Activated CD4-positive, alpha-beta T cell treated with anti-CD3 and anti-CD28 coated beads, Interleukin-2, amount 10 ng/mL, durations not matched to agents 24 days and 14 days (primary cell): ENCODE results near the gene CLEC6A. TPM values are rescaled to one million over a fixed set of nuclear protein-coding genes. Genes with fewer than 3 reads are reported as not detected.
A peak's percentile ranks its signal among the peaks of the same experiment; 100 is the strongest.
"Not testable (repeated sequence)": the region's sequence is repeated elsewhere in the genome, so short reads cannot be mapped to it uniquely, and the experiment has no call there.

ENCODE experiments used
- DNase-seq: peaks from one replicate; pipeline ENCODE4 v3.0.0; 2022
- H3K27ac Mint-ChIP-seq: one replicate; pipeline ENCODE4 v1.8.0; 2022; ENCODE audit warnings: mild to moderate bottlenecking, mixed read lengths
- H3K27me3 Mint-ChIP-seq: one replicate; pipeline ENCODE4 v1.8.0; 2022; ENCODE audit warnings: mixed read lengths
- H3K36me3 Mint-ChIP-seq: one replicate; pipeline ENCODE4 v1.8.0; 2022; ENCODE audit warnings: low read depth, mild to moderate bottlenecking, mixed read lengths
- H3K4me1 Mint-ChIP-seq: one replicate; pipeline ENCODE4 v1.8.0; 2021; ENCODE audit warnings: mixed read lengths
- H3K4me3 Mint-ChIP-seq: one replicate; pipeline ENCODE4 v1.8.0; 2022; ENCODE audit warnings: mild to moderate bottlenecking, moderate library complexity, mixed read lengths
- H3K9me3 Mint-ChIP-seq: one replicate; pipeline ENCODE4 v1.8.0; 2021; ENCODE audit warnings: mixed read lengths
- intact Hi-C: fragments of 100-400 bp; cut with micrococcal nuclease; formaldehyde crosslinking; loops from one replicate; pipeline ENCODE4 v1.15.1; 2023
- total RNA-seq: library from RNA; stranded (reverse); gene quantifications from 2 replicates; pipeline ENCODE4 v1.2.3, GENCODE V29; 2022

Gene CLEC6A
- total RNA-seq, 1 donor from 2014 or later: not detected

DNA sequence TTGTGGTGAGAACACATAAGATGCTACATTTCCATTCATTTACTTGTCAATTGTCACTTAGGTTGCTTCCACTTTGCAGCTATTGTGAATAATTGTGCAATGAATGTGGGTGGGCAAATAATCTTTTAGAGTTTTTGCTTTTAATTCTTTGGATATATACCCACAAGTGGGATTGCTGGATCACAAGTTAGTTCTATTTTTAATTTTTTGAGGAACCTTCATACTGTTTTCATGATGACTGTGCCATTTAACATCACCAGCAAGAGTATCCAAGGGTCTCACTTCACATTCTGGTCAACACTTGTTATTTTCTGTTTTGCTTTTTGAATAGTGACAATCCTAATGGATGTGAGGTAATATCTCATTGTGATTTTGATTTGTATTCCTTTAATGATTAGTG lies 10.5 kb downstream of the CLEC6A start:
- Mint-ChIP-seq H3K4me1 (no peaks in the 10 kb centered on the region), H3K27ac (no peak overlapping the region), H3K9me3 (no peaks in the 10 kb centered on the region), H3K36me3 (no peaks in the 10 kb centered on the region), H3K4me3 (no peak overlapping the region), H3K27me3 (peaks cover 25% of the 10 kb centered on the region)
- no peak for DNase-seq
- intact Hi-C loops: no loop called here

DNA sequence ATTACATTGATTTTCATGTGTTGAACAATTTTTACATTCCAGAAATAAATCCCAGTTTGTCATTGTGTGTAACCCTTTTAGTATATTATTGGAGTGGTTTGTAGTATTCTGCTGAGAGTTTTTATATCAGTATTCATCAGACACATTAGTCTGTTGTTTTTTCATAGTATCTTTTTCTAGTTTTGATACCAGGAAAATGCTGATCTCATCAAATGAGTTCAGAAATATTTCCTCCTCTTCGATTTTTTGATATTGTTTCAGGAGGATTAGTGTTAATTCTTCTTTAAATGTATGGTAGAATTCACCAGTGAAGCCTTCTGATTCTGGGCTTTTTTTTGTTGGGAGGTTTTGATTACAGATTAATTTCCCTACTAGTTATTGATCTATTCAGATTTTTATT lies 15.3 kb downstream of the CLEC6A start:
- Mint-ChIP-seq H3K4me1 (no peaks in the 10 kb centered on the region), H3K4me3 (no peak overlapping the region), H3K27me3 (peaks cover 44% of the 10 kb centered on the region)

GRCh38 chr12:8475508-8476203 lies 19.9 kb downstream of the CLEC6A start:
- DNase-seq: no peak
- H3K9me3 Mint-ChIP-seq: no peaks in the 10 kb centered on the region
- intact Hi-C loops: no loop called here
- no peaks in the 10 kb centered on the region for H3K4me1 Mint-ChIP-seq
- H3K27me3 Mint-ChIP-seq: peaks cover 28% of the 10 kb centered on the region
- no peak overlapping the region for H3K27ac Mint-ChIP-seq
- H3K36me3 Mint-ChIP-seq: no peaks in the 10 kb centered on the region
- H3K4me3 Mint-ChIP-seq: no peak overlapping the region

More for the DNA sequence above, 15.3 kb downstream of the CLEC6A start:
- intact Hi-C loops: no loop called here
- Mint-ChIP-seq H3K27ac (no peak overlapping the region), H3K36me3 (no peaks in the 10 kb centered on the region), H3K9me3 (no peaks in the 10 kb centered on the region)
- DNase-seq: no peak

- intact Hi-C loops: no loop called here
- Mint-ChIP-seq H3K36me3 (no peaks in the 10 kb centered on the region), H3K27me3 (peaks cover 21% of the 10 kb centered on the region), H3K4me3 (no peak overlapping the region), H3K4me1 (no peaks in the 10 kb centered on the region), H3K27ac (no peak overlapping the region), H3K9me3 (peaks cover 6% of the 10 kb centered on the region)
- no peak for DNase-seq
Measured at GRCh38 chr12:8482571-8483061, 26.9 kb downstream of the CLEC6A start.

DNA sequence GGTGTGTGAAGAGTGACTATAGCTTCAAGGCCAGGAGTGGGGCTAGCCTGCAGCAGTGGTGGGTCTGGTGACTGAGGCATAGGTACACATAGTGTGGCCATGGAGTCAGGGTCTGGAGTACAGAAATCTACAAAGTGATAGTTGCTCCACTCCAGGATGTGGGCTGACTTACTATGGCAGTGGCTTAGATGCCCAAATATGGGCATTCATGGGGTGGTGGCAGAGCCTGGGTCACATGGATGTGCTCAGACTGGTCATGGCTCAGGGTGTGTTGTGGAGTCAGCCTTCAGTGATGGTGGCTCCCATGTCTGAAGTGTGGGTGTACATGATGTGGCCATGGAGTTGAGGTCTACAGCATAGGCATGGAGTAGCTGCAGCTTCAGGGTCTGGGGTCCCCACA lies 27.3 kb downstream of the CLEC6A start:
- intact Hi-C loops: no loop called here
- no peak overlapping the region for H3K27ac Mint-ChIP-seq
- no peak overlapping the region for H3K4me3 Mint-ChIP-seq
- H3K4me1 Mint-ChIP-seq: no peaks in the 10 kb centered on the region
- H3K36me3 Mint-ChIP-seq: no peaks in the 10 kb centered on the region
- DNase-seq: no peak
- H3K27me3 Mint-ChIP-seq: peaks cover 20% of the 10 kb centered on the region
- peaks cover 7% of the 10 kb centered on the region for H3K9me3 Mint-ChIP-seq

- H3K27me3 Mint-ChIP-seq: peaks cover 41% of the 10 kb centered on the region
- H3K27ac Mint-ChIP-seq: no peak overlapping the region
- peaks cover 22% of the 10 kb centered on the region for H3K4me1 Mint-ChIP-seq
- H3K9me3 Mint-ChIP-seq: peaks cover 9% of the 10 kb centered on the region
- DNase-seq: no peak
- no peaks in the 10 kb centered on the region for H3K36me3 Mint-ChIP-seq
- intact Hi-C loops: loop anchor here (10.0 kb wide), 1 partner anchor 533 kb away; no protein-coding TSS in a partner anchor
- no peak overlapping the region for H3K4me3 Mint-ChIP-seq
Measured at GRCh38 chr12:8491646-8492530, 36.1 kb downstream of the CLEC6A start.

DNA sequence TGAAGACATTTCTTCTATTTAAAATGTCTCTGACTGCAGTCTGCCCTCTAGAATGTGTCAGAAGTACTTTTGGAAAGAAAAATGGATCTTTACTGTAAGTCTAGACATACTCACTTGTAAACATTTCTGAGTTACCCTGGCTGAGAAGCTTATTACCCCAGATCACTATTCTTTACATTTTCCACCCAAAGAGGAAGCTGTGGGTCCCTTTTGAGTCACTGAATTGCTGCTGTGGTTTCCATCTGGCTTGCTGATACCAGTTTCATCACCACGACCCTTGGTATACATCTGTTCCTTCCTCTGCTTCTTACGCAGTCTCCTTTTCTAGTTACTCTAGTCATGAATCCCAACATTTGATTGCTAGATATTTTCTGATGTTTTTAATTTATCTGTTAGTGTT lies 37.3 kb downstream of the CLEC6A start:
- intact Hi-C loops: loop anchor here (1.0 to 10.0 kb wide), 2 partner anchors 155 to 532 kb away; no protein-coding TSS in a partner anchor
- peaks cover 6% of the 10 kb centered on the region for H3K9me3 Mint-ChIP-seq

GRCh38 chr12:8495671-8496070 lies 39.9 kb downstream of the CLEC6A start:
- H3K27ac Mint-ChIP-seq, H3K4me3 Mint-ChIP-seq, H3K9me3 Mint-ChIP-seq, H3K36me3 Mint-ChIP-seq, DNase-seq: not testable (repeated sequence)
- intact Hi-C loops: loop anchor here (10.0 kb wide), 1 partner anchor 529 kb away; no protein-coding TSS in a partner anchor
- Mint-ChIP-seq H3K4me1 (peaks cover 22% of the 10 kb centered on the region), H3K27me3 (peaks cover 43% of the 10 kb centered on the region)

More for the DNA sequence above, 37.3 kb downstream of the CLEC6A start:
- Mint-ChIP-seq H3K4me1 (peaks cover 22% of the 10 kb centered on the region), H3K36me3 (no peaks in the 10 kb centered on the region), H3K27ac (peak overlapping the region; percentile 71), H3K4me3 (peak overlapping the region; percentile 38), H3K27me3 (peaks cover 43% of the 10 kb centered on the region)
- peak; percentile 82 for DNase-seq

- H3K27ac Mint-ChIP-seq, H3K4me3 Mint-ChIP-seq, DNase-seq, H3K36me3 Mint-ChIP-seq, H3K9me3 Mint-ChIP-seq: not testable (repeated sequence)
- Mint-ChIP-seq H3K27me3 (peaks cover 43% of the 10 kb centered on the region), H3K4me1 (peaks cover 22% of the 10 kb centered on the region)
- intact Hi-C loops: loop anchor here (10.0 kb wide), 1 partner anchor 529 kb away; no protein-coding TSS in a partner anchor
Measured at GRCh38 chr12:8496074-8496473, 40.3 kb downstream of the CLEC6A start.

GRCh38 chr12:8499616-8500015 lies 43.9 kb downstream of the CLEC6A start:
- intact Hi-C loops: loop anchor here (10.0 kb wide), 1 partner anchor 525 kb away; no protein-coding TSS in a partner anchor
- no peak overlapping the region for H3K27ac Mint-ChIP-seq
- no peak overlapping the region for H3K4me3 Mint-ChIP-seq
- peaks cover 43% of the 10 kb centered on the region for H3K27me3 Mint-ChIP-seq
- peaks cover 4% of the 10 kb centered on the region for H3K4me1 Mint-ChIP-seq
- H3K9me3 Mint-ChIP-seq: no peaks in the 10 kb centered on the region
- DNase-seq: no peak
- H3K36me3 Mint-ChIP-seq: no peaks in the 10 kb centered on the region

- peaks cover 4% of the 10 kb centered on the region for H3K4me1 Mint-ChIP-seq
- intact Hi-C loops: no loop called here
- no peak for DNase-seq
- H3K9me3 Mint-ChIP-seq: no peaks in the 10 kb centered on the region
- H3K36me3 Mint-ChIP-seq: no peaks in the 10 kb centered on the region
- H3K27me3 Mint-ChIP-seq: peaks cover 41% of the 10 kb centered on the region
- H3K27ac Mint-ChIP-seq: no peak overlapping the region
- no peak overlapping the region for H3K4me3 Mint-ChIP-seq
Measured at GRCh38 chr12:8501720-8502119, 46.0 kb downstream of the CLEC6A start.

GRCh38 chr12:8504351-8504750 lies 48.6 kb downstream of the CLEC6A start:
- H3K4me3 Mint-ChIP-seq: no peak overlapping the region
- no peaks in the 10 kb centered on the region for H3K9me3 Mint-ChIP-seq
- H3K4me1 Mint-ChIP-seq: peaks cover 4% of the 10 kb centered on the region
- H3K27ac Mint-ChIP-seq: no peak overlapping the region
- intact Hi-C loops: no loop called here
- no peaks in the 10 kb centered on the region for H3K36me3 Mint-ChIP-seq
- no peak for DNase-seq
- H3K27me3 Mint-ChIP-seq: peaks cover 36% of the 10 kb centered on the region

DNA sequence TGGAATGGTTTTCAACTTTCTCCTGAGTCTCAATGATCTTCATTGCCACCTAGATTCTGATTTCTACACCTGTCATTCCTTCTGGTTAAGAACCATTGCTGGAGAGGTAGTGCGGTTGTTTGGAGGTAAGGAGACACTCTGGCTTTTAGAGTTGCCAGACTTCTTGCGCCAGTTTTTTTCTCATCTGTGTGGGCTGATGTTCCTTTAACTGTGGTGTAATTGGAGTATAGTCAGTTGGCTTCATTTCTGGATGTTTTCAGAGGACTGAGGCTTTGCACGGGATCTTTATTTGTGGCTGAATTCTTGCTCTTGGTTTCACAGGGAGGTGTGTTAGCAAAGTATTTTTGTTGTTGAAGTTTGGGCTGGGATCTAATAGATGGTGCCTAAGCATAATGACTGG lies 51.8 kb downstream of the CLEC6A start:
- no peak overlapping the region for H3K27ac Mint-ChIP-seq
- H3K27me3 Mint-ChIP-seq: peaks cover 42% of the 10 kb centered on the region
- intact Hi-C loops: no loop called here
- DNase-seq: no peak
- no peaks in the 10 kb centered on the region for H3K36me3 Mint-ChIP-seq
- H3K9me3 Mint-ChIP-seq: no peaks in the 10 kb centered on the region
- no peaks in the 10 kb centered on the region for H3K4me1 Mint-ChIP-seq
- H3K4me3 Mint-ChIP-seq: no peak overlapping the region

DNA sequence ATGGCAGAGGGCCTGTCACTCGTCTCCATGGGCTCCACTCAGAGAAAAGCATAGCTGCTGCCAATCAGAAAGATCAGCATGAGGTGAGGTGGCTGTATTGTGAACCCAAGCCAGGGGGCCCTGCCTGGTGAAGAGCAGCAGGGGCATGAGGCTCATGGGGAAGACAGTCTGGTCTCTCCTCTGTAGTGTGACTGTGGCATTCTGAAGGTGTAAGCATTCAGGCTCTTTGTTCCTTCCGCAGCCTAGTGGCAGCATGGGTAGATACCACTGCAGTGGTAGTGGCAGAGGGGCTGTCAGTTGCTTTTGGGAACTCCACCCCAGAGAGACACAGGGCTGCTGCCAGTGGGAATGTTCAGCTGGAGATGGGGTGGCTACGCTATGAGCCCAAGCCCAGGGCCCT lies 52.5 kb downstream of the CLEC6A start:
- intact Hi-C loops: no loop called here
- DNase-seq: no peak
- Mint-ChIP-seq H3K36me3 (no peaks in the 10 kb centered on the region), H3K27ac (no peak overlapping the region), H3K9me3 (no peaks in the 10 kb centered on the region), H3K4me1 (no peaks in the 10 kb centered on the region), H3K27me3 (peaks cover 42% of the 10 kb centered on the region), H3K4me3 (no peak overlapping the region)
